Glomerular endothelial cell (primary cell): ENCODE measurements around the gene AGGF1. TPM values are rescaled to one million over a fixed set of nuclear protein-coding genes. Genes with fewer than 3 reads are reported as not detected.
A peak's percentile ranks its signal among the peaks of the same experiment; 100 is the strongest.
"Not testable (repeated sequence)": the region's sequence is repeated elsewhere in the genome, so short reads cannot be mapped to it uniquely, and the experiment has no call there.

ENCODE experiments used
- DNase-seq: peaks from one replicate; pipeline ENCODE4 v3.0.0-alpha.2; 2011; ENCODE audit warnings: low read depth, low spot score; ENCODE audit errors: extremely low read depth
- total RNA-seq: library from RNA; depleted of rRNA; stranded (reverse); fragments of >200 nt; gene quantifications from 2 replicates; pipeline ENCODE4 v1.2.3, GENCODE V29; 2015

Gene AGGF1
- 16.4 and 17.4 TPM in 2 replicates for total RNA-seq

GRCh38 chr5:77030097-77031071 is at the start of gene AGGF1:
AGGF1 (plus strand) TSS chr5:77030404; CDS start chr5:77030767, 363 bp downstream.
- peak; percentile 55 for DNase-seq

GRCh38 chr5:76980518-76981144 is 49.6 kb upstream of the AGGF1 start:
- DNase-seq: no peak

- DNase-seq: no peak
These were observed 47.8 kb upstream of the AGGF1 start for GRCh38 chr5:76982450-76982849.

- DNase-seq: no peak
These were observed 46.7 kb upstream of the AGGF1 start for GRCh38 chr5:76983468-76983867.

GRCh38 chr5:76986825-76987526 is 43.2 kb upstream of the AGGF1 start:
- no peak for DNase-seq

- DNase-seq: no peak
These were observed 39.2 kb upstream of the AGGF1 start for GRCh38 chr5:76990899-76991459.

GRCh38 chr5:76993436-76993835 is 36.8 kb upstream of the AGGF1 start:
- DNase-seq: not testable (repeated sequence)

- DNase-seq: no peak
These were observed 35.9 kb upstream of the AGGF1 start for GRCh38 chr5:76994337-76994736.

- not testable (repeated sequence) for DNase-seq
These were observed 32.0 kb upstream of the AGGF1 start for GRCh38 chr5:76998251-76998650.

- no peak for DNase-seq
These were observed 30.8 kb upstream of the AGGF1 start for GRCh38 chr5:76999451-76999850.

- no peak for DNase-seq
These were observed 27.0 kb upstream of the AGGF1 start for GRCh38 chr5:77003246-77003645.

- DNase-seq: no peak
These were observed 24.1 kb upstream of the AGGF1 start for GRCh38 chr5:77006124-77006523.

- no peak for DNase-seq
These were observed 21.8 kb upstream of the AGGF1 start for GRCh38 chr5:77008413-77008812.

- no peak for DNase-seq
These were observed 20.0 kb upstream of the AGGF1 start for GRCh38 chr5:77010243-77010642.

- DNase-seq: no peak
These were observed 18.7 kb upstream of the AGGF1 start for GRCh38 chr5:77011498-77011897.

- DNase-seq: no peak
These were observed 17.6 kb upstream of the AGGF1 start for GRCh38 chr5:77012601-77013000.

- peak; percentile 39 for DNase-seq
These were observed 14.2 kb upstream of the AGGF1 start for GRCh38 chr5:77015938-77016569.

- no peak for DNase-seq
These were observed 13.2 kb upstream of the AGGF1 start for GRCh38 chr5:77016962-77017361.

- DNase-seq: no peak
These were observed 12.5 kb upstream of the AGGF1 start for GRCh38 chr5:77017668-77018067.
